H9 (cell line): ENCODE results near the gene TBC1D5. TPM values are rescaled to one million over a fixed set of nuclear protein-coding genes. Genes with fewer than 3 reads are reported as not detected.

ENCODE experiments used
- DNase-seq: peaks from one replicate; pipeline ENCODE4 v3.0.0-alpha.2; 2017
- H2AFZ ChIP-seq: one replicate; pipeline ENCODE4 v1.6.1; 2013; ENCODE audit warnings: mild to moderate bottlenecking, low read length, control low read depth, moderate library complexity
- H2AK5ac ChIP-seq: 2 replicates; pipeline ENCODE4 v1.6.1; 2013; ENCODE audit warnings: low read length, control low read depth, mixed read lengths; ENCODE audit not compliant: insufficient read length
- H2BK120ac ChIP-seq: one replicate; pipeline ENCODE4 v1.6.1; 2013; ENCODE audit warnings: low read depth, mild to moderate bottlenecking, low read length, control low read depth, inconsistent platforms; ENCODE audit not compliant: poor library complexity, severe bottlenecking
- H2BK12ac ChIP-seq: 2 replicates; pipeline ENCODE4 v1.6.1; 2013; ENCODE audit warnings: low read length, control low read depth, mixed read lengths, low read depth; ENCODE audit not compliant: insufficient read length
- H2BK15ac ChIP-seq: 2 replicates; pipeline ENCODE4 v1.6.1; 2013; ENCODE audit warnings: low read depth, low read length, control low read depth
- H2BK20ac ChIP-seq: one replicate; pipeline ENCODE4 v1.6.1; 2013; ENCODE audit warnings: low read depth, mild to moderate bottlenecking, low read length, control low read depth, inconsistent platforms; ENCODE audit not compliant: poor library complexity, severe bottlenecking
- H2BK5ac ChIP-seq: 2 replicates; pipeline ENCODE4 v1.6.1; 2013; ENCODE audit warnings: low read length, control low read depth, mixed read lengths; ENCODE audit not compliant: insufficient read length
- H3K14ac ChIP-seq: 2 replicates; pipeline ENCODE4 v1.6.1; 2013; ENCODE audit warnings: low read length, control low read depth; ENCODE audit not compliant: insufficient read depth
- H3K18ac ChIP-seq: 2 replicates; pipeline ENCODE4 v1.6.1; 2013; ENCODE audit warnings: low read depth, mild to moderate bottlenecking, mixed read lengths, low read length, control low read depth; ENCODE audit not compliant: insufficient read length
- H3K23ac ChIP-seq: 2 replicates; pipeline ENCODE4 v1.6.1; 2013; ENCODE audit warnings: low read length, control low read depth, mixed read lengths, low read depth; ENCODE audit not compliant: insufficient read length
- H3K23me2 ChIP-seq: 2 replicates; pipeline ENCODE4 v1.6.1; 2013; ENCODE audit warnings: low read depth, mild to moderate bottlenecking, mixed read lengths, low read length, control low read depth; ENCODE audit not compliant: insufficient read length, poor library complexity, severe bottlenecking
- H3K27ac ChIP-seq: 2 replicates; pipeline ENCODE4 v1.5.1; 2013; ENCODE audit warnings: low read length, control low read depth, mixed read lengths, low read depth; ENCODE audit not compliant: insufficient read length
- H3K27me3 ChIP-seq: 2 replicates; pipeline ENCODE4 v1.6.1; 2013; ENCODE audit warnings: low read length, control low read depth, inconsistent platforms; ENCODE audit not compliant: insufficient read depth
- H3K4ac ChIP-seq: 2 replicates; pipeline ENCODE4 v1.6.1; 2013; ENCODE audit warnings: low read depth, mild to moderate bottlenecking, control low read depth, inconsistent platforms, low read length, moderate library complexity
- H3K4me1 ChIP-seq: 2 replicates; pipeline ENCODE4 v1.6.1; 2013; ENCODE audit warnings: low read length, control low read depth, inconsistent platforms; ENCODE audit not compliant: insufficient read depth
- H3K4me2 ChIP-seq: 2 replicates; pipeline ENCODE4 v1.6.1; 2013; ENCODE audit warnings: low read length, control low read depth, mixed read lengths; ENCODE audit not compliant: insufficient read length, insufficient read depth
- H3K56ac ChIP-seq: 2 replicates; pipeline ENCODE4 v1.6.1; 2013; ENCODE audit warnings: low read depth, mild to moderate bottlenecking, mixed read lengths, low read length, control low read depth; ENCODE audit not compliant: insufficient read length
- H3K79me1 ChIP-seq: 2 replicates; pipeline ENCODE4 v1.6.1; 2013; ENCODE audit warnings: low read depth, mild to moderate bottlenecking, moderate library complexity, low read length, control low read depth, inconsistent platforms; ENCODE audit not compliant: insufficient read depth, poor library complexity, severe bottlenecking
- H3K79me2 ChIP-seq: 2 replicates; pipeline ENCODE4 v1.6.1; 2013; ENCODE audit warnings: low read length, control low read depth, inconsistent platforms; ENCODE audit not compliant: insufficient read depth
- H3K9ac ChIP-seq: 2 replicates; pipeline ENCODE4 v1.6.1; 2013; ENCODE audit warnings: low read length, control low read depth, mixed read lengths; ENCODE audit not compliant: insufficient read length; ENCODE audit errors: extremely low read depth
- H3K9me3 ChIP-seq: one replicate; pipeline ENCODE4 v1.6.1; 2013; ENCODE audit warnings: low read depth, low read length, inconsistent platforms; ENCODE audit not compliant: control insufficient read depth
- H3T11ph ChIP-seq: one replicate; pipeline ENCODE4 v1.6.1; 2013; ENCODE audit warnings: mild to moderate bottlenecking, low read length, control low read depth, inconsistent platforms
- H4K20me1 ChIP-seq: one replicate; pipeline ENCODE4 v1.6.1; 2013; ENCODE audit not compliant: control insufficient read depth, insufficient read length, insufficient read depth
- H4K5ac ChIP-seq: 2 replicates; pipeline ENCODE4 v1.6.1; 2013; ENCODE audit warnings: low read depth, mild to moderate bottlenecking, mixed read lengths, low read length, control low read depth; ENCODE audit not compliant: insufficient read length
- H4K8ac ChIP-seq: replicated peaks from 2 replicates; pipeline ENCODE4 v1.6.1; 2013; ENCODE audit warnings: low read length, control low read depth, mixed read lengths, low read depth; ENCODE audit not compliant: insufficient read length
- H4K91ac ChIP-seq: 2 replicates; pipeline ENCODE4 v1.6.1; 2013; ENCODE audit warnings: low read depth, mild to moderate bottlenecking, moderate library complexity, mixed read lengths, low read length, control low read depth; ENCODE audit not compliant: insufficient read length
- H3K27ac Mint-ChIP-seq, 3 experiments: 2 replicates in 2 of 3; 3 replicates in 1 of 3; pipeline ENCODE4 v1.8.0; 2020 to 2021; ENCODE audit warnings: mixed read lengths in 3 of 3, mild to moderate bottlenecking in 1 of 3, moderate library complexity in 1 of 3
- H3K27me3 Mint-ChIP-seq: 2 replicates; pipeline ENCODE4 v1.8.0; 2021; ENCODE audit warnings: low read depth, mild to moderate bottlenecking, moderate library complexity, mixed read lengths
- H3K36me3 Mint-ChIP-seq, 3 experiments: 2 replicates in 2 of 3; 3 replicates in 1 of 3; pipeline ENCODE4 v1.8.0; 2020 to 2021; ENCODE audit warnings: low read depth in 3 of 3, mixed read lengths in 3 of 3; ENCODE audit not compliant: insufficient read depth in 1 of 3
- H3K4me1 Mint-ChIP-seq, 2 experiments: 2 replicates each; pipeline ENCODE4 v1.8.0; 2020; ENCODE audit warnings: mixed read lengths in 2 of 2
- H3K4me3 Mint-ChIP-seq, 2 experiments: 2 replicates in 1 of 2; 3 replicates in 1 of 2; pipeline ENCODE4 v1.8.0; 2020 to 2021; ENCODE audit warnings: mild to moderate bottlenecking in 2 of 2, mixed read lengths in 2 of 2, moderate library complexity in 1 of 2
- H3K9me3 Mint-ChIP-seq, 2 experiments: 2 replicates in 1 of 2; 3 replicates in 1 of 2; pipeline ENCODE4 v1.8.0; 2020; ENCODE audit warnings: mild to moderate bottlenecking in 2 of 2, mixed read lengths in 2 of 2, moderate library complexity in 1 of 2
- CTCF ChIP-seq: fragments of 200-600 bp; sonication (generic); conservative IDR thresholded peaks from 3 replicates; pipeline ENCODE4 v1.8.0; 2021; ENCODE audit warnings: antibody characterized with exemption, mild to moderate bottlenecking
- total RNA-seq: library from RNA; stranded (reverse); gene quantifications from 2 replicates; pipeline ENCODE4 v1.2.1, GENCODE V29; 2021

TBC1D5 gene
- total RNA-seq, 1 experiment from 2014 or later, result 25.0 TPM

GRCh38 chr3:17342119-17342518 is 400.3 kb downstream of the TBC1D5 start:
- Histone ChIP-seq H2BK5ac (no peak overlapping the region), H3K9me3 (no peaks in the 10 kb centered on the region), H3K4me2 (no peak overlapping the region), H3K14ac (no peak overlapping the region), H3K4ac (no peak overlapping the region), H3K79me1 (no peaks in the 10 kb centered on the region), H3T11ph (no peak overlapping the region), H4K5ac (no peak overlapping the region), H3K18ac (no peak overlapping the region), H3K9ac (no peak overlapping the region), H2AFZ (no peak overlapping the region), H2AK5ac (no peak overlapping the region), H3K79me2 (no peaks in the 10 kb centered on the region), H4K91ac (no peak overlapping the region), H3K27ac (no peak overlapping the region), H3K23me2 (no peaks in the 10 kb centered on the region), H2BK15ac (no peak overlapping the region), H3K23ac (no peak overlapping the region), H3K4me1 (no peaks in the 10 kb centered on the region), H2BK12ac (no peak overlapping the region), H3K56ac (no peak overlapping the region), H2BK120ac (no peak overlapping the region), H3K27me3 (no peaks in the 10 kb centered on the region), H2BK20ac (no peak overlapping the region), H4K20me1 (no peaks in the 10 kb centered on the region), H4K8ac (no peak overlapping the region)
- DNase-seq, result no peak
- no peak overlapping the region for H3K27ac Mint-ChIP-seq
- no peaks in the 10 kb centered on the region for H3K27me3 Mint-ChIP-seq
- no peak overlapping the region for H3K4me3 Mint-ChIP-seq
- H3K4me1 Mint-ChIP-seq, result no peaks in the 10 kb centered on the region
- no peaks in the 10 kb centered on the region for H3K36me3 Mint-ChIP-seq
- no peaks in the 10 kb centered on the region for H3K9me3 Mint-ChIP-seq
- TF ChIP-seq CTCF, result no peak
